HG03469 (cell line): ENCODE measurements around the gene IFNA10.
"Not testable (repeated sequence)": the region's sequence is repeated elsewhere in the genome, so short reads cannot be mapped to it uniquely, and the experiment has no call there.

Experiments
- ATAC-seq: cut with Tn5 transposase; IDR thresholded peaks from one replicate; pipeline ENCODE4 v1.9.1; 2021; ENCODE audit warnings: mild to moderate bottlenecking, moderate library complexity, moderate number of reproducible peaks; ENCODE audit not compliant: unreplicated experiment

Gene IFNA10

GRCh38 chr9:21194867-21195776 is 11.8 kb downstream of the IFNA10 start:
- ATAC-seq: peak; percentile 90

- ATAC-seq: not testable (repeated sequence)
Observed at GRCh38 chr9:21187487-21187886, 19.5 kb downstream of the IFNA10 start, which contains the start of gene IFNA4. Gene IFNA4 (minus strand): TSS chr9:21187587. CDS start chr9:21187531, 56 bp downstream.

- peak; percentile 95 for ATAC-seq
Observed at GRCh38 chr9:21182810-21183736, 23.9 kb downstream of the IFNA10 start.

- ATAC-seq: no peak
Observed at GRCh38 chr9:21174671-21175070, 32.3 kb downstream of the IFNA10 start.

- no peak for ATAC-seq
Observed at GRCh38 chr9:21172156-21172555, 34.8 kb downstream of the IFNA10 start.

- ATAC-seq: no peak
Observed at GRCh38 chr9:21171351-21171750, 35.6 kb downstream of the IFNA10 start.

GRCh38 chr9:21166560-21166959 is 40.4 kb downstream of the IFNA10 start, which contains the start of gene IFNA21:
Gene IFNA21 (minus strand): TSS chr9:21166660. CDS start chr9:21166612, 48 bp downstream.
- not testable (repeated sequence) for ATAC-seq

- no peak for ATAC-seq
Observed at GRCh38 chr9:21165516-21165915, 41.4 kb downstream of the IFNA10 start.

- ATAC-seq: peak; percentile 93
Observed at GRCh38 chr9:21160178-21160577, 46.8 kb downstream of the IFNA10 start.
